Caco-2 (cell line): ENCODE data around the gene RUNX2. TPM values are rescaled to one million over a fixed set of nuclear protein-coding genes. Genes with fewer than 3 reads are reported as not detected.

Source experiments
- BruUV-seq: library from RNA; stranded (reverse); fragments of 400-500 nt; replicated peaks from 2 replicates; lab custom pipeline; 2021; lab: Mats Ljungman, UMichigan
- CTCF ChIA-PET: fragments of 300-600 bp; sonication (Branson Sonifier 250); formaldehyde crosslinking; loops from one replicate; lab custom pipeline; 2022; ENCODE audit warnings: antibody characterized with exemption; lab: Charles Lee
- POLR2A ChIA-PET: fragments of 300-600 bp; sonication (Branson Sonifier 250); formaldehyde crosslinking; loops from one replicate; lab custom pipeline; 2022; ENCODE audit warnings: antibody characterized with exemption; lab: Charles Lee
- DNase-seq, 2 experiments: peaks; one replicate each; pipeline versions ENCODE4 v3.0.0 to v3.0.0-alpha.2; 2020 to 2022
- H3K27me3 ChIP-seq: replicated peaks from 2 replicates; pipeline ENCODE4 v1.6.0; 2011; ENCODE audit warnings: low read length; ENCODE audit not compliant: control insufficient read depth, insufficient read depth
- H3K36me3 ChIP-seq: 2 replicates; pipeline ENCODE4 v1.5.1; 2011; ENCODE audit warnings: low read length; ENCODE audit not compliant: control insufficient read depth, insufficient read depth
- H3K4me1 ChIP-seq: fragments of 250-450 bp; sonication (Bioruptor Pico); 2 replicates; pipeline ENCODE4 v1.5.1; 2020; ENCODE audit warnings: mild to moderate bottlenecking
- H3K4me3 ChIP-seq: 2 replicates; pipeline ENCODE4 v1.5.1; 2011; ENCODE audit warnings: low read depth, mild to moderate bottlenecking, control low read depth, low read length
- H3K9me3 ChIP-seq: fragments of 250-450 bp; sonication (Bioruptor Pico); 2 replicates; pipeline ENCODE4 v1.5.1; 2020; ENCODE audit warnings: mild to moderate bottlenecking, moderate library complexity
- H3K27ac Mint-ChIP-seq: one replicate; pipeline ENCODE4 v1.8.0; 2022; ENCODE audit warnings: mixed read lengths; ENCODE audit not compliant: unreplicated experiment
- H3K27me3 Mint-ChIP-seq: one replicate; pipeline ENCODE4 v1.8.0; 2022; ENCODE audit warnings: mixed read lengths; ENCODE audit not compliant: insufficient read depth, unreplicated experiment
- H3K36me3 Mint-ChIP-seq: one replicate; pipeline ENCODE4 v1.8.0; 2022; ENCODE audit warnings: mild to moderate bottlenecking, mixed read lengths; ENCODE audit not compliant: insufficient read depth, unreplicated experiment
- H3K4me1 Mint-ChIP-seq: one replicate; pipeline ENCODE4 v1.8.0; 2022; ENCODE audit warnings: low read depth, mixed read lengths; ENCODE audit not compliant: unreplicated experiment
- H3K4me3 Mint-ChIP-seq: one replicate; pipeline ENCODE4 v1.8.0; 2022; ENCODE audit warnings: mild to moderate bottlenecking, moderate library complexity, mixed read lengths; ENCODE audit not compliant: unreplicated experiment
- H3K9me3 Mint-ChIP-seq: one replicate; pipeline ENCODE4 v1.8.0; 2022; ENCODE audit warnings: mixed read lengths; ENCODE audit not compliant: unreplicated experiment
- CTCF ChIP-seq, 2 experiments: fragments of 200-600 bp in 1 of 2; IDR thresholded peaks; 1 replicate in 1 of 2; 2 replicates in 1 of 2; pipeline versions ENCODE4 v1.5.1 to v1.8.0; 2011 to 2022; ENCODE audit warnings: antibody characterized with exemption in 1 of 2, control low read depth in 1 of 2, inconsistent platforms in 1 of 2, low read depth in 1 of 2, low read length in 1 of 2, mild to moderate bottlenecking in 1 of 2, moderate library complexity in 1 of 2; ENCODE audit not compliant: insufficient read depth in 1 of 2, severe bottlenecking in 1 of 2, unreplicated experiment in 1 of 2
- intact Hi-C: fragments of 100-400 bp; cut with micrococcal nuclease; formaldehyde crosslinking; loops from one replicate; pipeline ENCODE4 v1.10.0; 2022; ENCODE audit not compliant: unreplicated experiment
- total RNA-seq: library from RNA; stranded (reverse); gene quantifications from 2 replicates; pipeline ENCODE4 v1.2.3, GENCODE V29; 2022

RUNX2 gene
- total RNA-seq, 1 experiment from 2014 or later: not detected

- Histone ChIP-seq H3K36me3 (no peaks in the 10 kb centered on the region), H3K4me3 (no peak overlapping the region), H3K9me3 (no peaks in the 10 kb centered on the region), H3K27me3 (no peaks in the 10 kb centered on the region), H3K4me1 (no peaks in the 10 kb centered on the region)
- Mint-ChIP-seq H3K36me3 (no peaks in the 10 kb centered on the region), H3K9me3 (no peaks in the 10 kb centered on the region), H3K4me1 (no peaks in the 10 kb centered on the region), H3K27ac (no peak overlapping the region), H3K4me3 (no peak overlapping the region), H3K27me3 (peaks cover 13% of the 10 kb centered on the region)
- intact Hi-C loops: no loop called here
- DNase-seq: no peak
- no peak for TF ChIP-seq CTCF (IDR thresholded peaks at IDR 0.05; ENCODE audit: insufficient read depth in 1 of 2, low read depth in 1 of 2, low read length in 1 of 2, severe bottlenecking in 1 of 2, unreplicated experiment in 1 of 2)
- ChIA-PET POLR2A (no interaction called here), CTCF (no interaction called here)
- BruUV-seq: no TSS peak
Measured at GRCh38 chr6:45479834-45480751, 152.0 kb downstream of the RUNX2 start.

GRCh38 chr6:45480752-45481415 lies 152.8 kb downstream of the RUNX2 start:
- H3K36me3 Mint-ChIP-seq: no peaks in the 10 kb centered on the region

More at GRCh38 chr6:45480752-45481415, 152.8 kb downstream of the RUNX2 start:
- TF ChIP-seq CTCF (IDR thresholded peaks at IDR 0.05; ENCODE audit: insufficient read depth in 1 of 2, low read depth in 1 of 2, low read length in 1 of 2, severe bottlenecking in 1 of 2, unreplicated experiment in 1 of 2): no peak
- H3K27me3 Mint-ChIP-seq: peaks cover 13% of the 10 kb centered on the region
- H3K4me3 ChIP-seq: no peak overlapping the region
- no peaks in the 10 kb centered on the region for H3K27me3 ChIP-seq
- no peaks in the 10 kb centered on the region for H3K4me1 Mint-ChIP-seq
- intact Hi-C loops: no loop called here
- no peak for DNase-seq
- H3K9me3 Mint-ChIP-seq: no peaks in the 10 kb centered on the region
- BruUV-seq: no TSS peak
- no peak overlapping the region for H3K4me3 Mint-ChIP-seq
- CTCF ChIA-PET: no interaction called here
- no peaks in the 10 kb centered on the region for H3K9me3 ChIP-seq
- no peaks in the 10 kb centered on the region for H3K4me1 ChIP-seq
- no peaks in the 10 kb centered on the region for H3K36me3 ChIP-seq
- no peak overlapping the region for H3K27ac Mint-ChIP-seq
- POLR2A ChIA-PET: no interaction called here
